CD14-positive monocyte (primary cell): ENCODE data around the gene GPR15. TPM values are rescaled to one million over a fixed set of nuclear protein-coding genes. Genes with fewer than 3 reads are reported as not detected.
"Not testable (repeated sequence)": the region's sequence is repeated elsewhere in the genome, so short reads cannot be mapped to it uniquely, and the experiment has no call there.

ENCODE experiments used
- DNase-seq, 3 donors: peaks; one replicate each; pipeline ENCODE4 v3.0.0-alpha.2; 2011 to 2022
- H2AFZ ChIP-seq: 2 replicates; pipeline ENCODE4 v1.6.0; 2012; ENCODE audit warnings: mild to moderate bottlenecking, low read depth, low read length, inconsistent platforms; ENCODE audit not compliant: insufficient read depth, poor library complexity, severe bottlenecking
- H3K27ac ChIP-seq, 2 donors: 1 replicate in 1 of 2; 2 replicates in 1 of 2; pipeline ENCODE4 v1.5.1; 2012 to 2013; ENCODE audit warnings: low read length in 2 of 2, control low read depth in 1 of 2, inconsistent platforms in 1 of 2, low read depth in 1 of 2, mild to moderate bottlenecking in 1 of 2
- H3K27me3 ChIP-seq, 2 donors: one replicate each; pipeline versions ENCODE4 v1.6.0 to v1.6.1; 2011 to 2013; ENCODE audit warnings: low read length in 2 of 2; ENCODE audit not compliant: control insufficient read depth in 2 of 2, insufficient read depth in 2 of 2
- H3K36me3 ChIP-seq, 2 donors: replicated peaks in 1 of 2; 1 replicate in 1 of 2; 2 replicates in 1 of 2; pipeline versions ENCODE4 v1.5.1 to v1.6.1; 2012 to 2013; ENCODE audit warnings: low read length in 2 of 2, control low read depth in 1 of 2, inconsistent platforms in 1 of 2, mild to moderate bottlenecking in 1 of 2; ENCODE audit not compliant: insufficient read depth in 2 of 2, control insufficient read depth in 1 of 2
- H3K4me1 ChIP-seq, 2 donors: 1 replicate in 1 of 2; 2 replicates in 1 of 2; pipeline versions ENCODE4 v1.5.1 to v1.6.1; 2012 to 2013; ENCODE audit warnings: low read length in 2 of 2, control low read depth in 1 of 2, inconsistent platforms in 1 of 2, mild to moderate bottlenecking in 1 of 2, moderate library complexity in 1 of 2; ENCODE audit not compliant: insufficient read depth in 2 of 2, control insufficient read depth in 1 of 2
- H3K4me2 ChIP-seq: replicated peaks from 2 replicates; pipeline ENCODE3; 2012; ENCODE audit warnings: low read length, moderate library complexity, mild to moderate bottlenecking; ENCODE audit not compliant: poor library complexity, severe bottlenecking; ENCODE audit errors: extremely low read depth
- H3K4me3 ChIP-seq, 3 experiments: fragments of 200-600 bp in 1 of 3; sonication (generic) in 1 of 3; replicated peaks in 1 of 3; 1 replicate in 2 of 3; 2 replicates in 1 of 3; pipeline ENCODE4 v1.5.1; 2011 to 2013; ENCODE audit warnings: low read length in 3 of 3, mild to moderate bottlenecking in 3 of 3, control low read depth in 2 of 3, low read depth in 2 of 3, inconsistent platforms in 1 of 3, moderate library complexity in 1 of 3
- H3K79me2 ChIP-seq: 2 replicates; pipeline ENCODE4 v1.6.0; 2012; ENCODE audit warnings: mild to moderate bottlenecking, control low read depth, inconsistent platforms, low read length, moderate library complexity; ENCODE audit not compliant: insufficient read depth
- H3K9ac ChIP-seq: 2 replicates; pipeline ENCODE4 v1.6.0; 2017; ENCODE audit warnings: low read length, mild to moderate bottlenecking; ENCODE audit not compliant: insufficient read depth, poor library complexity, severe bottlenecking
- H3K9me3 ChIP-seq, 2 donors: replicated peaks in 1 of 2; 1 replicate in 1 of 2; 2 replicates in 1 of 2; pipeline versions ENCODE4 v1.5.1 to v1.6.1; 2012 to 2013; ENCODE audit warnings: low read length in 2 of 2, control low read depth in 1 of 2; ENCODE audit not compliant: control insufficient read depth in 1 of 2, insufficient read depth in 1 of 2
- H4K20me1 ChIP-seq: 2 replicates; pipeline ENCODE4 v1.6.0; 2012; ENCODE audit warnings: mild to moderate bottlenecking, low read length, control low read depth, moderate library complexity; ENCODE audit not compliant: insufficient read depth
- H3K27ac Mint-ChIP-seq, 7 donors: one replicate each; pipeline ENCODE4 v1.8.0; 2020; ENCODE audit warnings: mild to moderate bottlenecking in 7 of 7, mixed read lengths in 7 of 7, moderate library complexity in 6 of 7, inconsistent platforms in 2 of 7
- H3K27me3 Mint-ChIP-seq, 3 donors: one replicate each; pipeline ENCODE4 v1.8.0; 2021 to 2022; ENCODE audit warnings: low read depth in 3 of 3, mild to moderate bottlenecking in 3 of 3, mixed read lengths in 3 of 3, moderate library complexity in 3 of 3, inconsistent platforms in 1 of 3
- H3K36me3 Mint-ChIP-seq, 2 donors: one replicate each; pipeline ENCODE4 v1.8.0; 2020; ENCODE audit warnings: mixed read lengths in 2 of 2, inconsistent platforms in 1 of 2, mild to moderate bottlenecking in 1 of 2
- H3K4me1 Mint-ChIP-seq: one replicate; pipeline ENCODE4 v1.8.0; 2020; ENCODE audit warnings: mild to moderate bottlenecking, mixed read lengths
- H3K4me3 Mint-ChIP-seq, 2 donors: one replicate each; pipeline ENCODE4 v1.8.0; 2020; ENCODE audit warnings: mild to moderate bottlenecking in 2 of 2, mixed read lengths in 2 of 2, moderate library complexity in 1 of 2
- H3K9me3 Mint-ChIP-seq, 7 donors: one replicate each; pipeline ENCODE4 v1.8.0; 2020 to 2022; ENCODE audit warnings: mixed read lengths in 7 of 7, mild to moderate bottlenecking in 6 of 7, moderate library complexity in 6 of 7, inconsistent platforms in 2 of 7
- CTCF ChIP-seq: fragments of 200-600 bp; IDR thresholded peaks from one replicate; pipeline ENCODE4 v1.8.0; 2022; ENCODE audit warnings: antibody characterized with exemption, mild to moderate bottlenecking
- WGBS: methylation state at CpG from one replicate; pipeline ENCODE4 v1.1.5; 2013; ENCODE audit warnings: missing lambda C conversion rate; ENCODE audit not compliant: insufficient coverage; 5-methylcytosine and 5-hydroxymethylcytosine counted together
- intact Hi-C, 2 donors: fragments of 100-400 bp; cut with micrococcal nuclease; formaldehyde crosslinking; loops; one replicate each; pipeline versions ENCODE4 v1.15.0 to v1.15.1; 2023
- polyA plus RNA-seq, 3 donors: library from polyadenylated mRNA; depleted of rRNA in 1 of 3; unstranded in 2 of 3; stranded (reverse) in 1 of 3; fragments of 300-500 nt in 2 of 3; fragments of >200 nt in 1 of 3; fragmentation: Illumina TruSeq in 2 of 3; gene quantifications; 1 replicate in 2 of 3; 2 replicates in 1 of 3; pipeline ENCODE4 v1.2.3, GENCODE V29; 2012 to 2021

The GPR15 gene
- polyA plus RNA-seq, 3 donors, result not detected

GRCh38 chr3:98557324-98558010, 25.7 kb downstream of the GPR15 start:
- no peak for TF ChIP-seq CTCF
- peaks cover 51% of the 10 kb centered on the region for H3K4me1 Mint-ChIP-seq
- no CpG with 5 or more reads among the region's 4 CpGs for WGBS
- Histone ChIP-seq H2AFZ (no peak overlapping the region), H3K79me2 (no peaks in the 10 kb centered on the region), H3K27ac (no peak overlapping the region), H3K36me3 (no peaks in the 10 kb centered on the region), H3K4me2 (no peak overlapping the region), H3K4me1 (peaks cover 35 to 42% of the 10 kb centered on the region in 2 donors), H3K9me3 (no peaks in the 10 kb centered on the region), H3K27me3 (no peaks in the 10 kb centered on the region), H4K20me1 (no peaks in the 10 kb centered on the region), H3K9ac (no peak overlapping the region), H3K4me3 (no peak overlapping the region)
- H3K27ac Mint-ChIP-seq, result no peak overlapping the region
- intact Hi-C loops, result no loop called here
- peak in 1 of 3 donors; percentile 28 for DNase-seq
- H3K4me3 Mint-ChIP-seq, result no peak overlapping the region
- H3K36me3 Mint-ChIP-seq, result no peaks in the 10 kb centered on the region
- H3K9me3 Mint-ChIP-seq, result no peaks in the 10 kb centered on the region
- peaks cover 0 to 3% (median 0%) of the 10 kb centered on the region in 3 donors for H3K27me3 Mint-ChIP-seq

- DNase-seq, result no peak
- Histone ChIP-seq H3K9me3 (no peaks in the 10 kb centered on the region), H2AFZ (no peak overlapping the region), H3K27me3 (no peaks in the 10 kb centered on the region), H3K36me3 (no peaks in the 10 kb centered on the region), H4K20me1 (no peaks in the 10 kb centered on the region), H3K9ac (no peak overlapping the region), H3K27ac (no peak overlapping the region), H3K79me2 (no peaks in the 10 kb centered on the region), H3K4me3 (no peak overlapping the region), H3K4me1 (peaks cover 37 to 46% of the 10 kb centered on the region in 2 donors), H3K4me2 (no peak overlapping the region)
- Mint-ChIP-seq H3K4me3 (no peak overlapping the region), H3K4me1 (peaks cover 52% of the 10 kb centered on the region), H3K27ac (no peak overlapping the region), H3K36me3 (no peaks in the 10 kb centered on the region), H3K9me3 (no peaks in the 10 kb centered on the region), H3K27me3 (peaks cover 0 to 3% (median 0%) of the 10 kb centered on the region in 3 donors)
- 86% methylated on average over 2 of the region's 6 CpGs for WGBS
- intact Hi-C loops, result no loop called here
- TF ChIP-seq CTCF, result no peak
These were observed 26.5 kb downstream of the GPR15 start for GRCh38 chr3:98558100-98558827.

- H3K27ac ChIP-seq, H3K27ac Mint-ChIP-seq, H3K9me3 Mint-ChIP-seq, H3K9me3 ChIP-seq, DNase-seq, H3K36me3 Mint-ChIP-seq, H3K4me3 Mint-ChIP-seq, H3K9ac ChIP-seq, H3K79me2 ChIP-seq, H3K27me3 ChIP-seq, H3K27me3 Mint-ChIP-seq, H3K4me3 ChIP-seq, intact Hi-C loops, H2AFZ ChIP-seq, H3K36me3 ChIP-seq, H3K4me2 ChIP-seq, H4K20me1 ChIP-seq: not testable (repeated sequence)
- peaks cover 54% of the 10 kb centered on the region for H3K4me1 Mint-ChIP-seq
- H3K4me1 ChIP-seq, result peaks cover 38 to 46% of the 10 kb centered on the region in 2 donors
- no CpG with 5 or more reads among the region's 2 CpGs for WGBS
These were observed 28.0 kb downstream of the GPR15 start for GRCh38 chr3:98559769-98560168.
